ENCODE results near the gene ERG. TPM values are rescaled to one million over a fixed set of nuclear protein-coding genes. Genes with fewer than 3 reads are reported as not detected.

Gene ERG
- total and polyA plus RNA-seq, 2 of the 8 experiments (the other 6 are each of a cell fraction or from before 2014, with no cell fraction given), result 1.0 to 3.0 TPM

DNA sequence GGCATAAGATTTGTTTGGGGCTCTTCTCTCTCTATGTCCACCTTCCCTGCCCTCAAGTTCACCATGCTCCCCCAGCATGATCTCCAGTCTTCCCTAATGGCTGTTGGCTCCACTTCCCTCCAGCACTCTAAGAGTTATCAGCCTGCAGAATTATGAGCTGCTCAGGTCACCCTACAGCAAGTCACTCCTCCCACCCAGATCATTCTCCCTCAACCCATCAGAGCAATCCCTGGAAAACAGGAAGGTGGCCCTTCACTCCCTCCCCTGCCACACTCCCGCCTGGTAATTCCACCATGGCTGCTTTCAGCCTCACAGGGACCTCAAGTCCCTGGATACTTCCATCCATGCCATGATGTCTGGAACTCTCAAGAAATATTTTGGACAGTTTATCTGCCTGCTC lies 137.0 kb downstream of the ERG start (continued):
- no peak for TF ChIP-seq SP4 (IDR thresholded peaks at IDR 0.05; ENCODE audit: low read length)
- no peak for TF ChIP-seq KDM4A (IDR thresholded peaks at IDR 0.05; ENCODE audit: low read depth, low read length, severe bottlenecking)
- no peak for TF ChIP-seq HDAC6 (IDR thresholded peaks at IDR 0.05; ENCODE audit: low read depth, low read length)
- TF ChIP-seq JUN (IDR thresholded peaks at IDR 0.05; ENCODE audit: low read depth, low read length), result no peak
- TF ChIP-seq YY1 (IDR thresholded peaks at IDR 0.05; ENCODE audit: low read depth, low read length), result no peak
- no peak for TF ChIP-seq CREB1 (IDR thresholded peaks at IDR 0.05)

All from H1 (cell line).